HL-60/S4 treated with retinoic acid at 250 ng/mL for 4 days and 3 days (cell line): ENCODE measurements around the gene TUT4.
"Not testable (repeated sequence)": the region's sequence is repeated elsewhere in the genome, so short reads cannot be mapped to it uniquely, and the experiment has no call there.

Experiments
- in situ Hi-C: fragments of 300-500 bp; cut with MboI; formaldehyde crosslinking; loops from 2 replicates; pipeline ENCODE4 v1.7.0; 2022; ENCODE audit warnings: low sequenced_read_pairs

Gene TUT4, protein sequence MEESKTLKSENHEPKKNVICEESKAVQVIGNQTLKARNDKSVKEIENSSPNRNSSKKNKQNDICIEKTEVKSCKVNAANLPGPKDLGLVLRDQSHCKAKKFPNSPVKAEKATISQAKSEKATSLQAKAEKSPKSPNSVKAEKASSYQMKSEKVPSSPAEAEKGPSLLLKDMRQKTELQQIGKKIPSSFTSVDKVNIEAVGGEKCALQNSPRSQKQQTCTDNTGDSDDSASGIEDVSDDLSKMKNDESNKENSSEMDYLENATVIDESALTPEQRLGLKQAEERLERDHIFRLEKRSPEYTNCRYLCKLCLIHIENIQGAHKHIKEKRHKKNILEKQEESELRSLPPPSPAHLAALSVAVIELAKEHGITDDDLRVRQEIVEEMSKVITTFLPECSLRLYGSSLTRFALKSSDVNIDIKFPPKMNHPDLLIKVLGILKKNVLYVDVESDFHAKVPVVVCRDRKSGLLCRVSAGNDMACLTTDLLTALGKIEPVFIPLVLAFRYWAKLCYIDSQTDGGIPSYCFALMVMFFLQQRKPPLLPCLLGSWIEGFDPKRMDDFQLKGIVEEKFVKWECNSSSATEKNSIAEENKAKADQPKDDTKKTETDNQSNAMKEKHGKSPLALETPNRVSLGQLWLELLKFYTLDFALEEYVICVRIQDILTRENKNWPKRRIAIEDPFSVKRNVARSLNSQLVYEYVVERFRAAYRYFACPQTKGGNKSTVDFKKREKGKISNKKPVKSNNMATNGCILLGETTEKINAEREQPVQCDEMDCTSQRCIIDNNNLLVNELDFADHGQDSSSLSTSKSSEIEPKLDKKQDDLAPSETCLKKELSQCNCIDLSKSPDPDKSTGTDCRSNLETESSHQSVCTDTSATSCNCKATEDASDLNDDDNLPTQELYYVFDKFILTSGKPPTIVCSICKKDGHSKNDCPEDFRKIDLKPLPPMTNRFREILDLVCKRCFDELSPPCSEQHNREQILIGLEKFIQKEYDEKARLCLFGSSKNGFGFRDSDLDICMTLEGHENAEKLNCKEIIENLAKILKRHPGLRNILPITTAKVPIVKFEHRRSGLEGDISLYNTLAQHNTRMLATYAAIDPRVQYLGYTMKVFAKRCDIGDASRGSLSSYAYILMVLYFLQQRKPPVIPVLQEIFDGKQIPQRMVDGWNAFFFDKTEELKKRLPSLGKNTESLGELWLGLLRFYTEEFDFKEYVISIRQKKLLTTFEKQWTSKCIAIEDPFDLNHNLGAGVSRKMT (N-terminal part only)

DNA sequence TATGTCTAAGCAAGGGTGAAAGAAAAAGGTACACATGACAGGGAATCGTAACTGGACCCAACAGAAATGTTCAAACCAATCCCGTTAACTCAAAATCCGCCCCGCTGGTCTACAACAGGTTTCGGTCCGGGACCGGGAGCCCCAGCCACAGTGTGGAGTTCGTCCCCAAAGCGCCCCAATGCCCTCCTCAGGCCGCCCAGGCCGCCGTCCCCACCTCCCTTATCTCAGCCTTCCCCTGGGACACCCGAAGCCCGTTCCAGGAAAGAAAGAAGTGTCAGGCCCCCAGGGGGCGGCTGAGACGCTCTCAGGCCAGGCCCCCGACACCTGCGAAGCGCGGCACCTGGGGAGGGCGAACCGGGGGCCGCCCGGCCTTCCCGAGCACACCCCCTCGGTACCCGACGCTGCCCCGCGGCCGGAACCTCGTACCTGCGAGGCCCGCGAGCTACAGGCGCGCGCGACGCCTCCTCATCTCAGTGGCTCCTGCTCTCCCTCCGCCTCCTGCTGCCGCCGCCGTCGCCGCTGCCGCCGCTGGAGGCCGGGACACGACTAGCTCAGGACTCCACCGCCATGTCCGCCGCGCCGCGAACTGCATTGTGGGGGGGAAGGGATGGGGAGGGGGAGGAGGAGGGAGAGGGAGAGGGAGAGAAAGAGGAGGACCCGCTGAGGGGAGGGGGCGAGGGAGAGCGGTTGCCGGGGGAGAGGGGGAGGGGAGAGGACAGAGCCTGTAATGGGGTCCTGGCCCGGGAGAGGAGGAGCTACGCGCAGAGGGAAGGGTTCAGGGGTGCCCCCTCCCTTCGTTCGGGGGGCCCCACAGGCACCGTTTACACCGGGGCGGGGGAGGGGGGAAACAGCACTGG is at the start of gene TUT4:
TSS of gene TUT4 (minus strand) at position 588 of the 857 bp plus-strand sequence. CDS start 26,812 bp downstream, outside the sequence.
- in situ Hi-C loops: no loop called here

DNA sequence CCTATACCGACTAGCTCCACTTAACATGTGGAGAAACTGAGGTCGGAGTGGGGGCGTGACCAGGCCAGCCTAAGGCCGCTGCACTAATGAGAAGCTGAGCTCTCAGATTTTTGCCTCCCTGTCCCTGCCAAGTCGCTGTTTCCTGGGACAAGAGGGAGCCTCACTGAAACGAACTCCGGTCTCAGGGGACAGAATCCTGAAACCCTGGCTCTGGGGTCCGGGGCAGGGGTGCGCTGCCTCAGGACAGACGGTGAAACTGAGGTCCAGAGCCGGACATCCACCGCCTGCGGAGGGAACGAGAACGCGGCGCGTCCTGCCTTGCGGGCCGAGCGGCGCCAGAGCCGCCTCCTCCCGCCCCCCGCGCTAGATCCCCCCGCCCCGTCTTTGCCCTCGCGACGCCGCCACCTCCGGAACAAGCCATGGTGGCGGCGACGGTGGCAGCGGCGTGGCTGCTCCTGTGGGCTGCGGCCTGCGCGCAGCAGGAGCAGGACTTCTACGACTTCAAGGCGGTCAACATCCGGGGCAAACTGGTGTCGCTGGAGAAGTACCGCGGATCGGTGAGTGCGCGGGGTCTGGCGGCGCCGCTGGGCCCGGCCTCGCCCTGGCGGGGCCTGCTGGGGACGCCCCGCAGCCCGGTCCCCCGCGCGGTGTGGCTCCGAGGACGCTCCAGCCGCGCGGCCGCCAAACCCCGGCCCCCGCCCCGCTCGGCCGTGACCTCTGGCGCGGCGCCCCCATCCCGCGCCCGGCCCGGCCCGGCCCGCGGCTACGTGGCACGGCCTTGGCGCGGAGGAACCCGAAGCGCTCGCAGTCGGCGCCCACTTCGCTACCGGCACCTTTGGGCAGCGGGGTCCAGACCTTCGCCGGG is 49.3 kb upstream of the TUT4 start, which contains the start of gene GPX7:
TSS of gene GPX7 (plus strand) at position 381 of the 865 bp plus-strand sequence. CDS start at position 420, 39 bp downstream.
- in situ Hi-C loops: no loop called here

DNA sequence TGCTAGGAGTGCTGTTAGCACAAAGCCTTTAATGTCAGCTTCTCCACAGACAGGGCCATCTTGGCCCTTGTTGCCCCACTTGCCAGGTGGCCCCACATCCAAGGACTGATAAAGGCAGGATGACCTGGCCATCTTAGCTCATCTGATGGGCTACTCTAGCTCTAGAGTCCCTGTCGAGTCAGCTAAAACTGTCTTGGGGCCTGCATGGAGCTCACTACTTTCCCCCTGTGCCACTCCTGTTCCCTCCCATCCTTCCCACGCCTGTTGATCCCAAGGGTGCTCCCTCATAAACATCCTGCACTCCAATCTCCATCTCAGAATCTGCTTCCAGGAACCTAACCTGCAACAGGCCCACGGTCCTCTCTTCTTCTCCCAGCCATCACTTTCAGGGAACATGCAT is 48.6 kb upstream of the TUT4 start:
- in situ Hi-C loops: no loop called here

DNA sequence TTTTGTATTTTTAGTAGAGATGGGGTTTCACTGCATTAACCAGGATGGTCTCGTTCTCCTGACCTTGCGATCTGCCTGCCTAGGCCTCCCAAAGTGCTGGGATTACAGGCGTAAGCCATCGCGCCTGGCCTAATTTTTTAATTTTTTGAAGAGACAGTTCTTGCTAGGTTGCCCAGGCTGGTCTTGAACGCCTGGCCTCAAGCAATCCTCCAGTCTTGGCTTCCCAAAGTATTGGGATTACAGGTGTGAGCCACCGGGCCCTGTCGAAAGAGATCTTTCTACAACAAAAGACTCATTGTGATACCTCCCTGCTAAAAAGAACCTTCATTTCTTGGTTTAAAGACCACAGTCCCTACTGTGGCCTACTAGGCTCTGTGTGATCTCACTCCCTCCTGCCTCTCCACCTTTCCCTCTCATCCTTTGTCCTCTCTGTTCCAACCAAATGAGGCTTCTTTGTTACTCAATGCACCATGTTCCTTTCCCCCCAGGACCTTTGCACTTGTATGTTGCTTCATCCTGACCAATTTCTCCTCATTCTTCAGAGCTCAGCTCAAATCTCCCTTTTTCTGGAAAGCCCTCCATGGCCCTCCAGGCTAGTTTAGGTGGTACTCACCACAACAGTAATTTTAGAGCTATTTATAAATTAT is 47.8 kb upstream of the TUT4 start:
- in situ Hi-C loops: no loop called here

DNA sequence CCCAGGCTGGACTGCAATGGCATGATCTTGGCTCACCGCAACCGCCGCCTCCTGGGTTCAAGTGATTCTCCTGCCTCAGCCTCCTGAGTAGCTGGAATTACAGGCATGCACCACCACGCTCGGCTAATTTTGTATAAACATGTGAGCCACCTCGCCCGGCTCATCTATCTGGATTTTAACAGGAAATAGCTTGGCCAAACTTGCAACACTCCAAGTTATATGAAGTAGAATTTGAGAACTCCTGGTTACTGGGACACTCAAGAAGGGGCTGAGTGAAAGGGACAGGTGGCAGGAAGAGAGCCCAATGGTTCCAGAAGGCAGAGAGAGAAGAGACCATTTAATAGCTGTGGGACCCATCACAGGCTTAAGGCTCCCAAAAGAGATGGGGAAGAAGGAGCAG is 46.3 kb upstream of the TUT4 start:
- in situ Hi-C loops: no loop called here

DNA sequence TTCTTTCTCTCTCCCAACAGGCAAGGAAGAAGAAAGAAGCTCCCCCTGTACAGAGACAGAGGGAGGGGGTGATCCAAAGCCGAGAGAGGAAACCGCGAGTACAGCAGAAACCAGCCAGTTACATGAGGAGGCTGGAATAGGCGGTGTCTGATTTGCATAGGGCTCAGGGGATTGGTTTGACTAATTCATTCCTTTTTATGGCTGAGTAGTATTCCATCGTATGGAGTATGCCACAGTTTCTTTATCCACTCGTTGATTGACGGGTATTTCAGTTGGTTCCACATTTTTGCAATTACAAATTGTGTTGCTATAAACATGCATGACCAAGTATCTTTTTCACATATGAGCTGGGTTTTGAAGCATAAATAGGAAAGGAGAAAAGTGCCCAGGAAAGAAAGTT is 45.8 kb upstream of the TUT4 start:
- in situ Hi-C loops: no loop called here

DNA sequence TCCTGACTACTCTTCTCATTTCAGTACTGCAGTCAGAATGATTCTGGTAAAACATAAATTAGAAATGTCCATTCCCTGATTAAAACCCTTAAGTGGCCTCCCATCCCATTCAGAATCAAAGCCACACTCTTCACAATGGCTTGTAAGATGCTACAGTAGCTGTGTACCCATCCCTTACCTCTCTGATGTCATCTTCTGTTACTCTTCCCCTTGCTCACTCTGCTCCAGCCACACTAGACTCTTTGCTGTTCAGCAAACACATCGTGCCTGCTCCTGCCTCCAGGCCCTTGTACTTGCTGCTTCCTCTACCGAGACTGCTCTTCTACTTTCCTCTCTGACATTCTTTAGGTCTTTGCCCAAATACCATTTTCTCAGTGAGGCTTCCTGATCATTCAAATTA is 45.0 kb upstream of the TUT4 start:
- in situ Hi-C loops: no loop called here

DNA sequence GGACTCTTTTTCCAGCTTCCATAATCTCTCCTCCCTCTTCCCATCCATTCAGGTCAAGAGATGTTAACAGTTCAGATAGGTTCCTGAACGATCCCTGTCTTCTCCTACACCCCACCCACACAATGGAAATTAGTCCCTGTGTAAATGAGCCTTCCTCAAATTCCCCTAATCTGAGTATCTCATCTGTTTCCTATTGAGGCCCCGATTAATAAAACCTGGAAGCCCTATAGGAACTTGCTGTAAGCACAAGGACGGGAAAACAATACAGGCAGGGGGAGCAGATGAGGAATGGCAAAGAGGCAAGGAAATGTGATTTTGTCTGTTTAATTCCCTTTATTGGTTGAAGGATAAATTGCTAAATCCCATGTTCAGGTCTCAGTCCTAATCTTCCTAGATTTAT is 42.2 kb upstream of the TUT4 start:
- in situ Hi-C loops: no loop called here

DNA sequence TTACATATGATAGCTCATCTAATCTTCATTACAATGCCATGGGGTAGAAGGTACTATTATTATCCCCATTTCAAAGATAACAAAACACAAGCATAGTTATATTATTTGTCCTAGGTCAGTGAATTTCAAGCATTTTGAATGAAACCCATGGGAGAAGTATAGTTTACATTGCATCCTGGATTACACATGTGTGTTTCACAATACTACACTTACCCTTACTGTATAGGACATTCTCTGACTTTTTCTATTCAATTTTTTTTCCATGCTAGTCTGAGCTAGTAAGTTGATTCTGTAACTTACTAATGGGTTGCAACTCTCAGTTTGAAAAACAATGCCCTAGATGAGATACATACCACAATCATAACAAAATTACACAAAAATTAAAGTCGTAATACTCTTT is 40.6 kb upstream of the TUT4 start:
- in situ Hi-C loops: no loop called here

DNA sequence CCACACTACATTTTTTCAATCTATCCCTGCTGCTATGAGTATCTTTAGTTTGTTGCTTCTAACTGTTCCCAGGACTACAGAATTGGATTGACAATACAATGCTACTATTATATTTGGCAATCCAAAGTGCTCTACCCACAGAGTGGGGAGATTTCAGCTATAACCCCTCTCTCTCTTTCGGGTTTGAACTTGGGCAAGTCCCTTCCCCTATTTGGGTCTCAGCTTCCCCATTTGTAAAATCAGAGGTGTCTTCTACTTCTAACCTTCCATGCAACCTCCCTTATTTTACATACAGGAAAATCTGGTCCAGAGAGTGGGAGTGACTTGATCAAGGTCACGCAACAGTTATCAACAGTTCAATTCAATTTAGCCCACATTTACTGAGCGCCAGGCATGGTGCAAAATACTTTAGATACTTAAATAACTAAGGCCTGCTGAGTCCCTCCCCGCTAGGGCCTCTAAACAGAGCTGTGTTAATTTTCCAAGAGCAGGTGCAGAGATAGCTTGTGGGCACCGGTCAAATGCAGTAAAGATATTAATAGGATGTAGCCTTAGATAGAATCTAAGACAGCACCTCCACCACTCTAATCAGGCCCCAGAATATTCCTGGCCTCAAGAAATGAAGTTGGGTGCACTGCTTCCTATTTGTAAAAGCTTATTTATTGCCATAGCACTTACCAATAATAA is 39.9 kb upstream of the TUT4 start:
- in situ Hi-C loops: no loop called here

DNA sequence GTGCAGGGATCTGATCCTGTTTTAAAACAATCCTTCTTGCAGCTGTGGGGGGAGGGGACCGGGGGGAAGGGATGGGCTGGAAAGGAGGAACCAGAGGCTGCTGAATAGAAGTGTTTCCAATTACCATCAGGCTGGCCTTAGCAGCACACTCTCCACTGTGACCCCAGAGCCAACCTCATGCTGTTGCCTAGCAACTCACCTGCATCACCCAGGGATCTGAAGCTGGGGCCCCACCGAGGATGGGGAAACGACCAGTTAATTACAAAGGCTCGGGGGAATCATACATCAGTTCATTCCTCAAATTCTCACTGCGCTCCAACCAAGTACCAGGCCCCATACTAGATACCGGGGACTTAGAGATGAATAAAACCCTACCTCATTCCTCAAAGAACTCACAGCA is 37.4 kb upstream of the TUT4 start:
- in situ Hi-C loops: no loop called here

DNA sequence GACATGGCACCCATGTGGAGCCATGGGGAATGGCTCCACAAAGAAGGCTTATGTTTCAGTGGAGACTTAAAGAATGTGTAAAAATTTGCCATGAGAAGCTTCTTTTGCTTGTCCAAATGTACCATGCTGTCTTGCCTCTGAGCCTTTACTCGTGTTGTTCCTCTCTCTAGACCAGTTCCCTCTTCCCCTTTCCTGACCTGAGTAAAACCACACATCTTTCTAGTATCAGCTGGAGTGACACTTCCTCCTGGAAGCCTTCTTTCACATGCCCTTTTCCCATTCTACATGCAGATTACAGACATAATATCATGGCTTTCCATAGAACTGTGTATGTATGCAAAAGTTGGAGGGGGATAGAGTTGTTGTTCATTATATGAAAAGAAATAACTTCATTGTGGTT is 35.6 kb upstream of the TUT4 start:
- in situ Hi-C loops: no loop called here

DNA sequence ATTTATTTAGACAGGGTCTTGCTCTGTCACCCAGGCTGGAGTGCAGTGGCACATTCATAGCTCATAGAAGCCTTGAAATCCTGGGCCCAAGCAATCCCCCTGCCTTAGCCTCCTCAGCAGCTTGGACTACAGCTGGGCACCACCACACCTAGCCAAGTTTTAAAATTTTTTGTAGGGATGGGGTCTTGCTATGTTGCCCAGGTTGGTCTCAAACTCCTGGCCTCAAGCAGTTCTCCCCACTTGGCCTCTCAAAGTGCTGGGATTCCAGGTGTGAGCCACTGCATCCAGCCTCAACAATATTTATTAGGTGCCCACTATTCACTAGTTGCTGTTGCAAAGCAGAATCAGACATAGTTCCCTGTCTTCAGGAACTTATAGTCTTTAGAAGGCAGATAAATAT is 35.1 kb upstream of the TUT4 start:
- in situ Hi-C loops: no loop called here

DNA sequence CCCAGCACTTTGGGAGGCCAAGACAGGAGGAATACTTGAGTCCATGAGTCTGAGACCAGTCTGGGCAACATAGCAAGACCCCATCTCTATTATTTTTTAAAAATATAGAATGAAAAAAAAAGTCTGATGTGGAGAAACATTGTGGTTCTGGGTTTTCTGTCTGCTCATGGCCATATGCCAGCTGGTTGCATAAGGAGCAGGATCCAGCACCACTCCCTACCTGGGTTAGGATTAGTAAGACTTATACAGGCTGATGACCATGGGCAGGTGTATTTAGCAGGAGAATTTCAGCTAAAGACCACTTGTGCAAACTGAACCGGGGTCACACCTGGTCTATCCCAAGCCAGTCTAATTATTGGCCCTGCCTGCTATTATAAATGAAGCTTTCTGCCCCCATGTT is 32.6 kb upstream of the TUT4 start:
- in situ Hi-C loops: no loop called here

DNA sequence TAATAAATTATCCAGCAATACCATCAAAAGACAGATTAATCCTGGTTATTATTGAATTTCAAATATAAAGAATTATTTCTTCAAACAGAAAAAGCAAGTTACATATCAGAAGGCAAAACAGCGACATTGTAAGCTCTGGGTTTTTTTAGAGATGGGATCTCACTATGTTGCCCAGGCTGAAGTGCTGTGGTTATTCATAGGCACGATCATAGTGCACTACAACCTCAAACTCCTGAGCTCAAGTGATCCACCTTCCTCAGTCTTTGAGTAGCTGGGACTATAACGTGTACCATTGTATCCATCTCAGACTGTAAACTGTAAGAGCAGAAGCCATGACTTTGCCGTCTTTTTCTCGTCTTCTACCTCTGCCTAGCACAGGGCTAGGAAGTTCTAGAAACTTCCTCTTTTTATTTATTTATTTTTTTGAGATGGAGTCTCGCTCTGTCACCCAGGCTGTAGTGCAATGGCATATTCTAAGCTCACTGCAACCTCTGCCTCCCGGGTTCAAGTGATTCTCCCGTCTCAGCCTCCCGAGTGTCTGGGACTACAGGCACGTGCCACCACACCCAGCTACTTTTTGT is 29.3 kb upstream of the TUT4 start:
- in situ Hi-C loops: no loop called here

DNA sequence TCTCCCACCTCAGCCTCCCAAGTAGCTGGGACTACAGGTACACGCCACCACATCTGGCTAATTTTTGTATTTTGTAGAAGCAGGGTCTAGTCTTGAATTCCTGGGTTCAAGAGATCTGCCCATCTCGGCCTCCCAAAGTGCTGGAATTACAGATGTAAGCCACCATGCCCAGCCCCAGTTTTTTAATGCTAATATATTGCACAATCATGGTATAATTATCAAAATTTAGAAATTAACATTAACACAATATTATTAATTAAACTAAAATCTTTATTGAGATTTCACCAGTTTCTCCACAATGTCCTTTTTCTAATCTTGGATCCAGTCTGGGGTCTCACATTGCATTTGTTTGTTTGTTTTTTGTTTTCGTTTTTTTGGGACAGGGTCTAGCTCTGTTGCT is 27.4 kb upstream of the TUT4 start:
- in situ Hi-C loops: no loop called here

DNA sequence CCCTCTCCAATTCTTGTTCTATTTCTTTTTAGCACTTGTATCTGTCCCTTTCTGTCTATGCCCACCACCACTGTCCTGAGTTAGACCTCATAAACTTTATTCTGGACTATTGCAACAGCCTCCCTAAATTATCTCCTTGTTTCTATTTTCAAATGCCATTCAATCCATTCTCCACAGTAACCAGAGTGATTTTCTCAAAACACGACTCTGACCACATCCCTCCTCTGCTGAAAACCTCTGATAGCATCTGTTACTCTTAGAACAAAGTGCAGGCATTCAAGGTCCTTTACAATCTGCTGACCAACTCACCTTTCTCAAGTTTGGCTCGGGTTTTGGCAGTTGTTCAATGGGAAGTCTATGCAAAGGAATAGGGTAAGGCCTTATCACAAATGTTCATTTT is 26.5 kb upstream of the TUT4 start:
- in situ Hi-C loops: no loop called here

DNA sequence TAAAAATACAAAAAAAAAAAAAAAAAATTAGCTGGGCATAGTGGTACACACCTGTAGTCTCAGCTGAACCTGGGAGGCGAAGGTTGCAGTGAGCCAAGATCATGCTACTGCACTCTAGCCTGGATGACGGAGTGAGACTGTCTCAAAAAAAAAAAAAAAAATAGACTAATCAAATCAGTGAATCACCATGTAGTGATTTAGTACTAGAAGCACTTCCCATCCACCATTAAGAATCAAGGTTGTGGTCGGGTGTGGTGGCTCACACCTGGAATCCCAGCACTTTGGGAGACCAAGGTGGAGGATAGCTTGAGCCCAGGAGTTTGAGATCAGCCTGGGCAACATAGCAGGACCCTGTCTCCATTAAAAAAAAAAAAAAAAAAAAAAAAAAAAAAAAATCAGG is 25.2 kb upstream of the TUT4 start:
- in situ Hi-C loops: not testable (repeated sequence)
